SK-N-SH treated with all-trans-retinoic acid at 6 μM for 48 hours (cell line): ENCODE data around the gene CCN2.

Experiments
- ATAC-seq: fragments of 200-7000 bp; cut with Tn5 transposase; 3 replicates; pipeline ENCODE4 v1.9.1; 2020; ENCODE audit warnings: mild to moderate bottlenecking, moderate library complexity
- ARNTL ChIP-seq: fragments of 450-650 bp; formaldehyde crosslinking; IDR thresholded peaks from 2 replicates; pipeline ENCODE4 v1.5.0; 2020; ENCODE audit warnings: low read depth, mild to moderate bottlenecking, moderate library complexity, borderline replicate concordance
- BACH2 ChIP-seq: fragments of 250-450 bp; sonication (Bioruptor Pico); IDR thresholded peaks from 2 replicates; pipeline ENCODE4 v1.9.0; 2021; ENCODE audit warnings: mild to moderate bottlenecking, borderline replicate concordance
- CSDC2 ChIP-seq: fragments of 250-450 bp; sonication (Bioruptor Pico); IDR thresholded peaks from 2 replicates; pipeline ENCODE4 v1.5.0; 2020; ENCODE audit warnings: mild to moderate bottlenecking, moderate library complexity
- CSRNP3 ChIP-seq: fragments of 250-450 bp; sonication (Bioruptor Pico); IDR thresholded peaks from 2 replicates; pipeline ENCODE4 v1.5.1; 2021; ENCODE audit warnings: mild to moderate bottlenecking, moderate library complexity
- ESRRG ChIP-seq: fragments of 250-450 bp; sonication (Bioruptor Pico); IDR thresholded peaks from 2 replicates; pipeline ENCODE4 v1.6.1; 2021; ENCODE audit warnings: mild to moderate bottlenecking
- GLIS3 ChIP-seq: fragments of 250-450 bp; sonication (Bioruptor Pico); IDR thresholded peaks from 2 replicates; pipeline ENCODE4 v1.5.0; 2020; ENCODE audit warnings: mild to moderate bottlenecking, moderate library complexity
- ISL1 ChIP-seq: fragments of 250-450 bp; sonication (Bioruptor Pico); IDR thresholded peaks from 2 replicates; pipeline ENCODE4 v2.1.2; 2022; ENCODE audit warnings: mild to moderate bottlenecking, moderate library complexity
- PPARA ChIP-seq: fragments of 250-450 bp; sonication (Bioruptor Pico); IDR thresholded peaks from 2 replicates; pipeline ENCODE4 v1.5.0; 2020; ENCODE audit warnings: mild to moderate bottlenecking, borderline replicate concordance
- RARB ChIP-seq: fragments of 250-450 bp; sonication (Bioruptor Pico); IDR thresholded peaks from 2 replicates; pipeline ENCODE4 v1.8.0; 2021; ENCODE audit warnings: mild to moderate bottlenecking, moderate library complexity
- SNAI2 ChIP-seq: fragments of 250-450 bp; sonication (Bioruptor Pico); IDR thresholded peaks from 2 replicates; pipeline ENCODE4 v1.5.0; 2020; ENCODE audit warnings: mild to moderate bottlenecking, moderate library complexity
- TCF4 ChIP-seq: fragments of 250-450 bp; sonication (Bioruptor Pico); IDR thresholded peaks from 2 replicates; pipeline ENCODE4 v1.8.0; 2021; ENCODE audit warnings: mild to moderate bottlenecking, moderate library complexity, borderline replicate concordance
- TOX ChIP-seq: fragments of 250-450 bp; sonication (Bioruptor Pico); IDR thresholded peaks from 2 replicates; pipeline ENCODE4 v1.8.0; 2021; ENCODE audit warnings: mild to moderate bottlenecking, moderate library complexity, borderline replicate concordance
- TSHZ2 ChIP-seq: fragments of 250-450 bp; sonication (Bioruptor Pico); IDR thresholded peaks from 2 replicates; pipeline ENCODE4 v1.5.0; 2020; ENCODE audit warnings: mild to moderate bottlenecking, moderate library complexity
- ZC3H10 ChIP-seq: fragments of 250-450 bp; sonication (Bioruptor Pico); IDR thresholded peaks from 2 replicates; pipeline ENCODE4 v1.5.1; 2021; ENCODE audit warnings: mild to moderate bottlenecking, moderate library complexity
- ZFP3 ChIP-seq: fragments of 250-450 bp; sonication (Bioruptor Pico); IDR thresholded peaks from 2 replicates; pipeline ENCODE4 v1.5.0; 2020; ENCODE audit warnings: mild to moderate bottlenecking, moderate library complexity
- ZFP30 ChIP-seq: fragments of 450-650 bp; formaldehyde crosslinking; IDR thresholded peaks from 2 replicates; pipeline ENCODE4 v1.5.0; 2022; ENCODE audit warnings: mild to moderate bottlenecking, moderate library complexity
- ZNF565 ChIP-seq: fragments of 450-650 bp; formaldehyde crosslinking; conservative IDR thresholded peaks from 2 replicates; pipeline ENCODE4 v1.5.0; 2020; ENCODE audit warnings: low read depth, mild to moderate bottlenecking, moderate library complexity
- ZNF70 ChIP-seq: fragments of 450-650 bp; formaldehyde crosslinking; IDR thresholded peaks from 2 replicates; pipeline ENCODE4 v1.5.0; 2020; ENCODE audit warnings: mild to moderate bottlenecking, moderate library complexity
- ZNF8 ChIP-seq: fragments of 450-650 bp; formaldehyde crosslinking; IDR thresholded peaks from 2 replicates; pipeline ENCODE4 v1.5.0; 2020; ENCODE audit warnings: mild to moderate bottlenecking, moderate library complexity
- TF ChIP-seq, protein P1 (sequence below): fragments of 250-450 bp; sonication (Bioruptor Pico); IDR thresholded peaks from 2 replicates; pipeline ENCODE4 v1.8.0; 2021; ENCODE audit warnings: low read depth, mild to moderate bottlenecking, moderate library complexity, borderline replicate concordance
- TF ChIP-seq, protein P2 (sequence below): fragments of 250-450 bp; sonication (Bioruptor Pico); IDR thresholded peaks from 2 replicates; pipeline ENCODE4 v1.5.1; 2020; ENCODE audit warnings: low read depth, mild to moderate bottlenecking, moderate library complexity
- TF ChIP-seq, protein P3 (sequence below): fragments of 250-450 bp; sonication (Bioruptor Pico); IDR thresholded peaks from 2 replicates; pipeline ENCODE4 v1.8.0; 2020; ENCODE audit warnings: mild to moderate bottlenecking, moderate library complexity, borderline replicate concordance

The CCN2 gene

GRCh38 chr6:131992557-131992956 lies 41.4 kb upstream of the CCN2 start:
- no peak for ATAC-seq
- TF ChIP-seq, protein P1, sequence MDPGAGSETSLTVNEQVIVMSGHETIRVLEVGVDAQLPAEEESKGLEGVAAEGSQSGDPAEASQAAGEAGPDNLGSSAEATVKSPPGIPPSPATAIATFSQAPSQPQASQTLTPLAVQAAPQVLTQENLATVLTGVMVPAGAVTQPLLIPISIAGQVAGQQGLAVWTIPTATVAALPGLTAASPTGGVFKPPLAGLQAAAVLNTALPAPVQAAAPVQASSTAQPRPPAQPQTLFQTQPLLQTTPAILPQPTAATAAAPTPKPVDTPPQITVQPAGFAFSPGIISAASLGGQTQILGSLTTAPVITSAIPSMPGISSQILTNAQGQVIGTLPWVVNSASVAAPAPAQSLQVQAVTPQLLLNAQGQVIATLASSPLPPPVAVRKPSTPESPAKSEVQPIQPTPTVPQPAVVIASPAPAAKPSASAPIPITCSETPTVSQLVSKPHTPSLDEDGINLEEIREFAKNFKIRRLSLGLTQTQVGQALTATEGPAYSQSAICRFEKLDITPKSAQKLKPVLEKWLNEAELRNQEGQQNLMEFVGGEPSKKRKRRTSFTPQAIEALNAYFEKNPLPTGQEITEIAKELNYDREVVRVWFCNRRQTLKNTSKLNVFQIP (CRISPR knock-in tag) = no peak
- TF ChIP-seq ZFP3 (CRISPR knock-in tag) (no peak), CSDC2 (no peak), ARNTL (CRISPR knock-in tag) (no peak), SNAI2 (CRISPR knock-in tag) (no peak), ZC3H10 (CRISPR knock-in tag) (no peak), ZNF565 (CRISPR knock-in tag) (no peak), ZNF70 (CRISPR knock-in tag) (no peak), TCF4 (CRISPR knock-in tag) (no peak), PPARA (CRISPR knock-in tag) (no peak), ZNF8 (CRISPR knock-in tag) (no peak), BACH2 (CRISPR knock-in tag) (no peak)
- TF ChIP-seq, protein P2, sequence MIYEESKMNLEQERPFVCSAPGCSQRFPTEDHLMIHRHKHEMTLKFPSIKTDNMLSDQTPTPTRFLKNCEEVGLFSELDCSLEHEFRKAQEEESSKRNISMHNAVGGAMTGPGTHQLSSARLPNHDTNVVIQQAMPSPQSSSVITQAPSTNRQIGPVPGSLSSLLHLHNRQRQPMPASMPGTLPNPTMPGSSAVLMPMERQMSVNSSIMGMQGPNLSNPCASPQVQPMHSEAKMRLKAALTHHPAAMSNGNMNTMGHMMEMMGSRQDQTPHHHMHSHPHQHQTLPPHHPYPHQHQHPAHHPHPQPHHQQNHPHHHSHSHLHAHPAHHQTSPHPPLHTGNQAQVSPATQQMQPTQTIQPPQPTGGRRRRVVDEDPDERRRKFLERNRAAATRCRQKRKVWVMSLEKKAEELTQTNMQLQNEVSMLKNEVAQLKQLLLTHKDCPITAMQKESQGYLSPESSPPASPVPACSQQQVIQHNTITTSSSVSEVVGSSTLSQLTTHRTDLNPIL = no peak

DNA sequence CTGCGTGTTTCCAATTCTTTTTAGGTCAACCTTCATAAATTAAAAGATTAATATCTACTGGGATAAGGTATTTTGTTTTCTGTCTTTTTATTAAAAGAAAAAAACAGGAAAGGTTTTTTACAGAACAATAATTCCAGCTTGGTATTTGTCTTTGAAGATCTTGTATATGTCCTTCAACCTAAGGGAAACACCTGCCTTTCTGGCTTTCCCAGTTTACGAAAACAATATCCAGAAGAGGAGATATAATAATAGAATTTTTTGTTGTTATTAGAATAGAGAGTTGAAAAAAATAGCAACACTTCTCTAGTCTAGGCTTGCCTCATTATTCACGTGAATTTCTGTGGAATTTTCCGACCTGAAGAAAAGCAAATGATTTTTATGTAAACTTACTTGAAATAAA lies 37.9 kb upstream of the CCN2 start:
- TF ChIP-seq ZNF70 (CRISPR knock-in tag) (no peak), TOX (CRISPR knock-in tag) (no peak), ESRRG (no peak), BACH2 (CRISPR knock-in tag) (no peak), ISL1 (CRISPR knock-in tag) (no peak), ZFP30 (CRISPR knock-in tag) (no peak), ZFP3 (CRISPR knock-in tag) (no peak), CSDC2 (no peak), ZC3H10 (CRISPR knock-in tag) (no peak)
- ATAC-seq = no peak

DNA sequence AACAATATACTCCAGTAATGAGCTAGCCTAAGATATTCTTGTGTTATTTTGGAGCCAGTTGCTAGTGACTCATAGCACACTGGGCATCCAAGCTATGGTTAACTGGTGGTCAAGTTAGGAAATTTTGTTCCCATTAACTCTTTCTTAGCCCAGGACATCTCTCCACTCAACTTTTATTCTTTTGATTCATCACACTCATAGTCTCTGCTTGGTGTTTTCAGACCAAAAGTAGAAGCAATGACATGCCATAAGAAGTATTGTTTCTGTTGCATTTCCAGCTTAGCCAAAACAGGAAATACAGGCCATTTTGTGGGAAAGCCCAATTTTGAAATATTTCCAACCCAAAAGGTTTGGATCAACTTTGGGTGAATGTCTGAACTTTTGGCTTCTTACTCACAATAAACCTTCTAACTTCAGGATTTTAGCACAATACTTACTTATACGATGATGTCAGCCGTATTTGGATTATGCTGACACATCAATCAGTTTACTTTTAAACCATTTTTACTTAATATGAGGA lies 31.6 kb upstream of the CCN2 start:
- TF ChIP-seq ISL1 (CRISPR knock-in tag) = no peak
- no peak for TF ChIP-seq ZNF565 (CRISPR knock-in tag)
- no peak for TF ChIP-seq BACH2 (CRISPR knock-in tag)
- no peak for TF ChIP-seq TSHZ2
- no peak for TF ChIP-seq PPARA (CRISPR knock-in tag)
- no peak for TF ChIP-seq ARNTL (CRISPR knock-in tag)
- no peak for TF ChIP-seq ZNF70 (CRISPR knock-in tag)
- TF ChIP-seq SNAI2 (CRISPR knock-in tag) = no peak
- TF ChIP-seq RARB (CRISPR knock-in tag) = no peak
- TF ChIP-seq, protein P1 (CRISPR knock-in tag) = no peak
- no peak for TF ChIP-seq TOX (CRISPR knock-in tag)
- TF ChIP-seq, protein P2 = no peak
- no peak for TF ChIP-seq CSDC2
- TF ChIP-seq CSRNP3 = no peak
- TF ChIP-seq ZFP30 (CRISPR knock-in tag) = no peak
- no peak for TF ChIP-seq GLIS3 (CRISPR knock-in tag)
- TF ChIP-seq TCF4 (CRISPR knock-in tag) = no peak
- TF ChIP-seq ZFP3 (CRISPR knock-in tag) = no peak
- TF ChIP-seq, protein P3, sequence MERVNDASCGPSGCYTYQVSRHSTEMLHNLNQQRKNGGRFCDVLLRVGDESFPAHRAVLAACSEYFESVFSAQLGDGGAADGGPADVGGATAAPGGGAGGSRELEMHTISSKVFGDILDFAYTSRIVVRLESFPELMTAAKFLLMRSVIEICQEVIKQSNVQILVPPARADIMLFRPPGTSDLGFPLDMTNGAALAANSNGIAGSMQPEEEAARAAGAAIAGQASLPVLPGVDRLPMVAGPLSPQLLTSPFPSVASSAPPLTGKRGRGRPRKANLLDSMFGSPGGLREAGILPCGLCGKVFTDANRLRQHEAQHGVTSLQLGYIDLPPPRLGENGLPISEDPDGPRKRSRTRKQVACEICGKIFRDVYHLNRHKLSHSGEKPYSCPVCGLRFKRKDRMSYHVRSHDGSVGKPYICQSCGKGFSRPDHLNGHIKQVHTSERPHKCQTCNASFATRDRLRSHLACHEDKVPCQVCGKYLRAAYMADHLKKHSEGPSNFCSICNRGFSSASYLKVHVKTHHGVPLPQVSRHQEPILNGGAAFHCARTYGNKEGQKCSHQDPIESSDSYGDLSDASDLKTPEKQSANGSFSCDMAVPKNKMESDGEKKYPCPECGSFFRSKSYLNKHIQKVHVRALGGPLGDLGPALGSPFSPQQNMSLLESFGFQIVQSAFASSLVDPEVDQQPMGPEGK (CRISPR knock-in tag) = no peak
- peak; percentile 63 for ATAC-seq
